GM23248 (cell line): Measurements from ENCODE around the gene GUCY1B1. TPM values are rescaled to one million over a fixed set of nuclear protein-coding genes. Genes with fewer than 3 reads are reported as not detected.

Experiments used
- DNase-seq: peaks from one replicate; pipeline ENCODE4 v3.0.0-alpha.2; 2015
- H2AFZ ChIP-seq: fragments of 200-600 bp; sonication (generic); 2 replicates; pipeline ENCODE4 v1.6.1; 2016; ENCODE audit warnings: antibody characterized with exemption
- H3F3A ChIP-seq: fragments of 200-600 bp; sonication (generic); 2 replicates; pipeline ENCODE4 v1.6.1; 2016; ENCODE audit warnings: mild to moderate bottlenecking, antibody characterized with exemption, mixed run types; ENCODE audit not compliant: insufficient read depth
- H3K27ac ChIP-seq: fragments of 200-600 bp; sonication (generic); 2 replicates; pipeline ENCODE4 v1.5.1; 2016; ENCODE audit warnings: mild to moderate bottlenecking
- H3K27me3 ChIP-seq: fragments of 200-600 bp; sonication (generic); replicated peaks from 2 replicates; pipeline ENCODE4 v1.6.1; 2016; ENCODE audit warnings: mild to moderate bottlenecking; ENCODE audit not compliant: insufficient read depth
- H3K36me3 ChIP-seq: fragments of 200-600 bp; sonication (generic); 2 replicates; pipeline ENCODE4 v1.6.1; 2016; ENCODE audit warnings: low read depth, mild to moderate bottlenecking
- H3K4me1 ChIP-seq: fragments of 200-600 bp; sonication (generic); 2 replicates; pipeline ENCODE4 v1.6.1; 2016; ENCODE audit warnings: mild to moderate bottlenecking; ENCODE audit not compliant: insufficient read depth
- H3K4me2 ChIP-seq: fragments of 200-600 bp; sonication (generic); one replicate; pipeline ENCODE4 v1.6.1; 2016; ENCODE audit warnings: mild to moderate bottlenecking; ENCODE audit not compliant: unreplicated experiment
- H3K4me3 ChIP-seq: fragments of 200-600 bp; sonication (generic); 2 replicates; pipeline ENCODE4 v1.5.1; 2016; ENCODE audit warnings: mild to moderate bottlenecking
- H3K79me2 ChIP-seq: fragments of 200-600 bp; sonication (generic); 2 replicates; pipeline ENCODE4 v1.6.1; 2016; ENCODE audit warnings: mild to moderate bottlenecking; ENCODE audit not compliant: insufficient read depth
- H3K9ac ChIP-seq: fragments of 200-600 bp; sonication (generic); 2 replicates; pipeline ENCODE4 v1.6.1; 2016; ENCODE audit warnings: mild to moderate bottlenecking
- H3K9me2 ChIP-seq: fragments of 200-600 bp; sonication (generic); 2 replicates; pipeline ENCODE4 v1.6.1; 2016; ENCODE audit warnings: mixed run types, mild to moderate bottlenecking, moderate library complexity; ENCODE audit not compliant: insufficient read depth
- H3K9me3 ChIP-seq: fragments of 200-600 bp; sonication (generic); one replicate; pipeline ENCODE4 v1.6.1; 2017; ENCODE audit warnings: low read depth
- H4K20me1 ChIP-seq: fragments of 200-600 bp; sonication (generic); 2 replicates; pipeline ENCODE4 v1.6.0; 2016; ENCODE audit not compliant: insufficient read depth
- EZH2 ChIP-seq: fragments of 200-600 bp; sonication (generic); IDR thresholded peaks from 2 replicates; pipeline ENCODE4 v1.6.1; 2018; ENCODE audit warnings: antibody characterized with exemption, mild to moderate bottlenecking; ENCODE audit not compliant: insufficient read depth, poor library complexity, severe bottlenecking
- EZH2phosphoT487 ChIP-seq: fragments of 200-600 bp; sonication (generic); IDR thresholded peaks from 2 replicates; pipeline ENCODE4 v1.6.1; 2018; ENCODE audit warnings: antibody characterized with exemption, moderate library complexity, mild to moderate bottlenecking, low read depth; ENCODE audit not compliant: insufficient read depth
- WGBS, 2 experiments: methylation state at CpG; one replicate each; pipeline ENCODE4 v1.1.6; 2015 to 2017; ENCODE audit warnings: low lambda C conversion rate in 2 of 2, low coverage in 1 of 2; ENCODE audit errors: missing lambda C conversion rate in 2 of 2; 5-methylcytosine and 5-hydroxymethylcytosine counted together
- in situ Hi-C: fragments of 300-500 bp; cut with MboI; formaldehyde crosslinking; loops from 2 replicates; pipeline ENCODE4 v1.15.0; 2020
- polyA plus RNA-seq: library from polyadenylated mRNA; unstranded; fragments of >200 nt; fragmentation: Nextera tagmentation; extraction: Ambion mirVana; gene quantifications from 2 replicates; pipeline ENCODE4 v1.2.1, GENCODE V29; 2016
- total RNA-seq: library from RNA; depleted of rRNA; stranded (reverse); fragments of >200 nt; shearing (Covaris generic); gene quantifications from 2 replicates; pipeline ENCODE4 v1.2.3, GENCODE V29; 2014; rRNA removed

Gene GUCY1B1
- total and polyA plus RNA-seq, 2 experiments from 2014 or later, result 0.56 to 2.1 TPM

- peak; percentile 65 for DNase-seq
Observed at GRCh38 chr4:155854582-155855226, 95.9 kb downstream of the GUCY1B1 start.

DNA sequence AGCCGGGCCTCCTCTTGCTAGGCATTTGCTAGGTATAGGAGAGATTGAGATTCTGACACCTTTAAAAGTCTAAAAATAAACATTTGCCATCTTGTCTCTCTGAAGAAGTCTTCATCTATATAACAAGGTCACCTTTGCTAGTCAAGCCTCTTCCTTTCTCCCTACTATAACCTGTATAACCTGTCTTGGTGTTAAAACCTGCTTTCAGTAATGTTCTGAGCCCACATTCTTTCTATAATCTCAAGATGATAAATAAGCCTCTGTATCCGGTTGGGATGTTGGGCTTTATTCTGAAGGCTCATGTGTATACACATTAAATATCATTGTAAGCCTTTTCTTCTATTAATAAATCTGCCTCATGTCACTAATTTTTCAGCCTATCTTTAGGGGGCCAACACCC lies 97.1 kb downstream of the GUCY1B1 start:
- no peaks in the 10 kb centered on the region for H3K27me3 ChIP-seq
- H2AFZ ChIP-seq, result no peak overlapping the region
- 56 to 60% methylated on average over 2 of the region's 2 CpGs for WGBS, 2 experiments
- no peaks in the 10 kb centered on the region for H3K4me1 ChIP-seq
- TF ChIP-seq EZH2, result no peak
- no peak overlapping the region for H3K9ac ChIP-seq
- no peaks in the 10 kb centered on the region for H4K20me1 ChIP-seq
- H3K9me3 ChIP-seq, result no peaks in the 10 kb centered on the region
- H3K4me2 ChIP-seq, result no peak overlapping the region
- H3K4me3 ChIP-seq, result no peak overlapping the region
- H3K27ac ChIP-seq, result no peak overlapping the region
- DNase-seq, result no peak
- H3K9me2 ChIP-seq, result no peaks in the 10 kb centered on the region; the same call in 1 of the 2 replicates
- in situ Hi-C loops, result loop anchor here (25.0 kb wide), 1 partner anchor 94 kb away; the partner anchor contains the start of gene GUCY1B1
- H3F3A ChIP-seq, result no peaks in the 10 kb centered on the region
- no peaks in the 10 kb centered on the region for H3K36me3 ChIP-seq
- H3K79me2 ChIP-seq, result no peaks in the 10 kb centered on the region

More at GRCh38 chr4:155854582-155855226, 95.9 kb downstream of the GUCY1B1 start:
- in situ Hi-C loops, result loop anchor here (25.0 kb wide), 1 partner anchor 92 kb away; the partner anchor contains the start of gene GUCY1B1
- no peaks in the 10 kb centered on the region for H3F3A ChIP-seq
- H3K9me2 ChIP-seq, result no peaks in the 10 kb centered on the region; the same call in 1 of the 2 replicates
- no peaks in the 10 kb centered on the region for H3K79me2 ChIP-seq
- no peaks in the 10 kb centered on the region for H3K4me1 ChIP-seq
- peak overlapping the region; percentile 42; the same call in 1 of the 2 replicates for H3K9ac ChIP-seq
- H3K27me3 ChIP-seq, result no peaks in the 10 kb centered on the region
- H3K27ac ChIP-seq, result peak overlapping the region; percentile 12; the same call in 1 of the 2 replicates
- no peaks in the 10 kb centered on the region for H3K36me3 ChIP-seq
- 22 to 26% methylated on average over 6 of the region's 6 CpGs for WGBS, 2 experiments
- no peak for TF ChIP-seq EZH2
- no peak for TF ChIP-seq EZH2phosphoT487
- no peaks in the 10 kb centered on the region for H3K9me3 ChIP-seq
- H4K20me1 ChIP-seq, result no peaks in the 10 kb centered on the region
- peak overlapping the region; percentile 41 for H3K4me2 ChIP-seq
- H2AFZ ChIP-seq, result peak overlapping the region; percentile 66
- H3K4me3 ChIP-seq, result peak overlapping the region; percentile 32; the same call in 1 of the 2 replicates

Other genes with a start within 250 kb of the GUCY1B1 start
- not detected in 2 replicates for gene GUCY1A1, start 92.2 kb upstream of the GUCY1B1 start, total RNA-seq
- 0.05 TPM in 1 of 2 replicates, not detected in the other for gene GUCY1A1, start 92.2 kb upstream of the GUCY1B1 start, polyA plus RNA-seq
- not detected in 2 replicates for gene ASIC5, start 107.3 kb downstream of the GUCY1B1 start, total RNA-seq
- not detected in 2 replicates for gene ASIC5, start 107.3 kb downstream of the GUCY1B1 start, polyA plus RNA-seq
- 0.25 TPM in 1 of 2 replicates, not detected in the other for gene TDO2, start 144.7 kb downstream of the GUCY1B1 start, total RNA-seq
- not detected in 2 replicates for gene TDO2, start 144.7 kb downstream of the GUCY1B1 start, polyA plus RNA-seq
- 11.2 and 15.2 TPM in 2 replicates for gene CTSO, start 194.8 kb downstream of the GUCY1B1 start, total RNA-seq
- gene CTSO, start 194.8 kb downstream of the GUCY1B1 start, polyA plus RNA-seq, result 13.4 and 14.0 TPM in 2 replicates